HEK293 (cell line): ENCODE results near the gene ATF2.

ENCODE experiments used
- CTCF ChIP-seq: fragments of 450-650 bp; formaldehyde crosslinking; IDR thresholded peaks from 2 replicates; pipeline ENCODE4 v1.5.1; 2016; ENCODE audit warnings: missing biosample characterization, missing genetic modification characterization
- KLF1 ChIP-seq: fragments of 450-650 bp; formaldehyde crosslinking; IDR thresholded peaks from 2 replicates; pipeline ENCODE4 v1.5.1; 2016; ENCODE audit warnings: missing biosample characterization, missing genetic modification characterization
- PRDM4 ChIP-seq: fragments of 450-650 bp; formaldehyde crosslinking; IDR thresholded peaks from 2 replicates; pipeline ENCODE4 v1.5.1; 2017; ENCODE audit warnings: missing biosample characterization, missing genetic modification characterization
- REST ChIP-seq: fragments of 450-650 bp; formaldehyde crosslinking; IDR thresholded peaks from 2 replicates; pipeline ENCODE4 v1.5.1; 2016; ENCODE audit warnings: missing biosample characterization, missing genetic modification characterization
- WT1 ChIP-seq: fragments of 450-650 bp; formaldehyde crosslinking; IDR thresholded peaks from 2 replicates; pipeline ENCODE4 v1.5.1; 2016; ENCODE audit warnings: missing biosample characterization, missing genetic modification characterization
- ZFP37 ChIP-seq: fragments of 450-650 bp; formaldehyde crosslinking; IDR thresholded peaks from 2 replicates; pipeline ENCODE4 v1.5.1; 2016; ENCODE audit warnings: missing biosample characterization, missing genetic modification characterization

GRCh38 chr2:175076272-175076671 is 91.7 kb downstream of the ATF2 start:
- TF ChIP-seq ZFP37 (tag by site-specific recombination) (no peak), CTCF (tag by site-specific recombination) (no peak), PRDM4 (no peak), REST (tag by site-specific recombination) (no peak), KLF1 (no peak), WT1 (tag by site-specific recombination) (no peak)
